GM19025 (cell line): ENCODE data around the gene NOX5.

Experiments
- ATAC-seq: cut with Tn5 transposase; IDR thresholded peaks from one replicate; pipeline ENCODE4 v1.9.1; 2021; ENCODE audit warnings: mild to moderate bottlenecking, low read depth, moderate library complexity; ENCODE audit not compliant: unreplicated experiment

NOX5 gene

DNA sequence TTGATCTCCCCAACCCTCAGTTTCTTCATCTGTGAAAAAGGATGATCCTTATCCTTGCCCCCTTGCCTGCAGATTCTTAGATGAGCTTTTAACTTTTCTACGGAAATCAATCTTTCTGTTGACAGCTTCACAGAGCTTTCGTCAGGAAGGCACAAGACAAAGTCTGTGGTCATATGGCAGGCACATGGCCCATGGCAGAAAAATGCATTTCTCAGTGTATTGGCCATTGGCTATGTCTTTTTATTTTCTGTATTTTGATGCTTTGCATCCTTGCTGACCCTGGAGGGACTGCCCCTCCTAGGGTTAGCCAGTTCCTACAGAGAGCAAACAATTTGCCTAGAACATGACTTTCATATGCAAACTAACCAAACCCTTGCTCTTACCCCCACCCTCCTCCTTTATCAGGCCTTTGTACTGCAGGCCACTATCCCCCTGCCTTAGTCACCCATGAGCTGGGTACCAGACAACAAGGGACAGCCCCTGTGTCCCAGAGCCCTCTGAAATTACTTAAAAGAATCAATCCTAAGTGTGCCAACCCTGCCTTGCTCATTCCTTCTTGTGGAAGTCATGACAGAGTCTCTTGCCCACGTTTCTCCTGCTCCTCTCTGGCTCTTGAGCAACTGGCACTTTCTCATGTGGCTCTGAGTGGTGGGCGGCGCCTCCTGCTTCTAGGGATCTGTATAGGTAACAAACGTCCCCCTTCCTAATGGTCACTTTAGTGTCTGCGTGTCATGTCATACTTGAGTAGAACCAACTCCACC, 24.1 kb upstream of the NOX5 start:
- no peak for ATAC-seq

DNA sequence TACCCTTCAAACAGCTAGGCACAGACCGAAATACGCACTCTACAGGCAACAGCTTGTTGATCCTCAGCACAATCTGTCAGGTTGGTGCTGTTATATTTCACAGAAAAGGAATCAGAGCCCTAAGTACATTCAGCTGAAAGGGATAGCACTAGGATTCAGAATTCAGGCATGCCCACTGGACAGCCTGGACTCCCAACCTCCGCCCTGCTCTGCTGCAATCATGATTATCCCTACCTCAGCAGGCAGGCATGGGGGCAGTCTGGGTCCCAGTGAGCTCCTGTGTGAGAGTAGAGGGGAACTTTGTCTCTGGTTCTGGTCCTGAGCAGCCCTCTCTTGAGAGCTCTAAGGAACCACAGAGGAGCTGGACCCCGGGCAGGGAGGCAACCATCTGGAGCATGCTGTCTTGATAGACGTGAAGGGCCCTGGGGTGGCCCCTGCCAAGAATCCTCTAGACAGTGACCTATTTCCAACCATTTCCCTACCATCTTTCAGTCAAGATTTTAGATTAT, 23.4 kb upstream of the NOX5 start:
- ATAC-seq: no peak

DNA sequence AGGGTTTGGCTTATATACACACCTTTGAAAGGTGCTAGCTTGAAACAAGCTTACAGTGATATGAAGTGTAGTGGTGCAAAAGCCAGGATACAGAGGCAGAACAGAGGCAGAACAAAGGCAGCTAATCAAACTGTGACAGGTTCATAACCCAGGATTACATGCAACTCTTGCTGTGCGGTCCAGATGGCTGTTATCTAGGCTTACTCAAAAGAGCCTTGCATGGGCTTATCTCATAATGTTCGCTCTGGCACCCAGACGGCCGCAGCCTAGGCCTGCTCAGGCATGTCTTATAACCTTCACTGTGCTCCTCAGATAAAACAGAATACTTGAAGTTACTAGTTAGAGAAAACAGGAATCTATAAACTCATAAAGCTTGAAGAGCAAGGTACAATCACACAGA, 22.8 kb upstream of the NOX5 start:
- no peak for ATAC-seq

DNA sequence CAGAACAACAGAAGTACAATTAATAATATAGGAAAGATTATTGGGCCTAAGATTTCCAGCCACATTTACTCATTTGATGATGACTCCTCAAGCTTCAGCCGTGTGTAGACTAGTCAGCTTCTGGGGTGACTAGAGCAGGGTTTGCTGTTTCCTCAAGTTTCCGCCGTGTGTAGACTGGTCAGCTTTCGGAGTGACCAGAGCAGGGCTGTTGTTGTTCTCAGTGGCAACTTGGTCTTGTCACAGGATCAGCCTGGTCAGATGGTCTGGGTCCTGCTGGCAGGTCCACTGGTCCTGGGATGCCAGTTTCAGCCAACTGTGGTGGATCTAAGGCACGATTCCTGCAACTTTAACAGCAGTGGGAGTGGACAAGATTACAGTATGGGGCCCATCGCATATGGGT, 21.8 kb upstream of the NOX5 start:
- ATAC-seq: no peak

DNA sequence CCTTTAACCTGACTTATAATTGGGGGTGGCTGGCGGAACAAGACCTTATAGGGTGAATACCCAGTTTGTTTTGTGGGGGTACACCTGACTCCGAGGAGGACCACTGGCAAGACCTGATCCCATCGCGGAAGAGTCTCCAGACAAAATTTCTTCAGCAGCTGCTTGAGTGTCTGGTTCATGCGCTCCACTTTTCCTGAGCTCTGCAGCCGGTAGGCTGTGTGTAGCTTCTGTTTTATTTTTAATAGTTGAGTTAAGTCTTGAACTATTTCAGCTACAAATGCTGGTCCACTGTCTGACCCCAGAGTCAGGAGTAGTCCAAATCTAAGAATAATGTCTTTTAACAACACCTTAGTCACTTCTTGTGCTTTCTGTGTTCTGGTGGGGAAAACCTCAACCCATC, 21.2 kb upstream of the NOX5 start:
- ATAC-seq: no peak

DNA sequence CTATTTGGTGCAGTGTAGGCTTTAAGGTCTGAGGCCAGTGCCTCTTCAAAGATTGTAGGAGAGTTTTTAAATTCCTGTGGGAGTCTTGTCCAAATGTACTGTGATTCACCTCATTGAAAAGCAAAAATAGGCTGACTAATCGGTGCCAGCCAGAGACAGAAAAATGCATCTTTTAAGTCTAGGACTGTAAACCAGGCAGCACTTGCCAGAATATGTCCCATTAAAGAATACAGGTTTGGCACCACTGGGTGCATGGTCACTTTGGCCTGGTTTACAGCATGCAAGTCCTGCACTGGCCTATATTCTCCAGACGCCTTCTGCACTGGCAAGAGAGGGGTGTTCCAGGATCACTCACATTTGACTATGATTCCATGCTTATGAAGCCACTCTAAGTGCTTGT, 20.3 kb upstream of the NOX5 start:
- ATAC-seq: no peak

DNA sequence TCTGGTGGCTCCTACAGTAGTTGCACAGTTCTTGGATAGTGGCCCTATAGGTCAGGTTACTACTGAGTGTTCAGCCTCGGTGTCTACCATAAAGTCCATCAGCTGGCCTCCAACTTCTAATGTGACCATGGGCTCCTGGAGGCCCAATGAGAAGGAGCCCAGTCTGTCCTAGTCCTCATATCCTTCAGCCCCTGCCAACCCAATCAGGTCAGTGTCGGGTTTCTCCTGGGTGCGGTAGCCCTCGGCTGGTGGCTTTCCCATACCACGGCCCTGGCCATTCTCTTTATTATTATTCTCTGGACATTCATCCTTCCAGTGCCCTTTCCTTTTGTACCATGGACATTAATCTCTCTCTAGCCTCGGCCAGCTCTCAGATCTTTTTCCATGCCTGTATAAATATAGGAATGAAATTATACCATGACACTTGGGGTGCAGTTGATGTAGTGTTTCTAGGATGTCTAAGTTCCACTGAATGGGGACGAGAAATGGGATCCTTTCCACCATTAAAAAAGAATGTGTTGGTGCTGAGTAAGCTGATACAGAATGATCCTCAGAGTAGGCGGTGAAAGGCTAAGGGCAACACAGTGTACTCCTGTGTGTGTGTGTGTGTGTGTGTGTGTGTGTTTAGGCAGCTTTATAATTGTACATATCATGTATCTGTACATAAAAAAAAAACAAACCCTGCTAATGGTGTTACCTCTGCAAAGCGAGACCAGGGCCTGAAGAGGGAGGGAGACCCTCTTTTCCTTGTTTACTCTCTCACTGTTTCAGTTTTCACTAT, 19.3 kb upstream of the NOX5 start:
- no peak for ATAC-seq

DNA sequence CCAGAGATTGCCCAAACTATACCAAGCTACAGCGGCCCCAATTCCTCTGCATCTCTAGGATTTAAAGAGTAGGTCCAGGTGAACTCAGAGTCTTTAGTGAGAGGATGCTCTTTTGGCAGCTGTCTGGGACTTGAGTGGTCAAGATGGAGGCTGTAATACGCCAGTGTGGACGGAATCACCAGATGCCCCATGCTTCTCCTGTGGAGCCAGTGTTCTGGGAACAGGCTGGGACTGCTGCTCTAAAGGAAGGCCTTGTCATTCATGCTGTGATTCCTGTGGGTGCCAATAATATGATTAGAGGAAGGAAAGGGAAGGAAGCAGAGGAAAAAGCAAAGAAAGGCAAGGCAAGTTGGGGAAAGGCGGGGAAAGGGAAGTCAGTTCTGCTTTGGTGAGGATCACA, 17.4 kb upstream of the NOX5 start:
- no peak for ATAC-seq

DNA sequence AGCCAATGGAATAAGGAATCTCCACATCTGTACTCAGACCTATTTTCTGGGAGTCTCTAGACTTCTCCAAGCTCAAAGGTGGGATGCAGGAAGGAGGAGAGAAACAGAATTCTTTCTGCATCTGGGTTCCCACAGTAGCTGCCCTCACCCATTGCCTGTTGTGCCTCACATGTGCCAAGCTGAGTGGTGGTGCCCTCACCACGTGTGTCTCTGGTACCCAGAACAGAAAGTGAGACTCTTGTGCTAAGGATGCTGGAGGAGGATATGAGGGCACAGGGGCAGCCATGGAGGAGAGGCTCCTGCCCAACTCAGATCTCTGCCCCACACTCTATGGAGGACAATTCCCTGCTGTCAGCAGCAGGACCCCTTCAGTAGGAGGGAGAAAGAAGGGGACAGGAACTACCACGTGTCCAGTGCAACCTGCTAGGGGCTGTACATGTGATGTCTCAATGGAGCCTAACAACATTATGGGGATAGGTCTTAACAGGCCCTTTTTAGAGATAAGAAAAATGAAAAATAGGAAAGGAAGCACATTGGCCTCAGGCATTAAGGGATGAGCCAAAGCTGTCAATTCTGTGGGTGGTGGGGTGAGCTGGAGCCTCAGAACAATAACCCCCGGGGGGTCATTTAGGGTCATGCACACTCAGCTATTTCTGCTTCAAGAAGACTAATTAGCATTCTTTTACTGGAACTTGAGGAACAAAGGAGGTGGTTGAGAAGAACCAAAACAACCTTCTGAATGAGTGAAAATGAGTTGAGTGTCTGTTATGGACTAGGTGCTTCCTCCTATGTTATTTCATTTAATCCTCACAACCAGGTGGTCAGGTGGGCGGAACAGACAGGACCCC, 16.3 kb upstream of the NOX5 start:
- no peak for ATAC-seq

DNA sequence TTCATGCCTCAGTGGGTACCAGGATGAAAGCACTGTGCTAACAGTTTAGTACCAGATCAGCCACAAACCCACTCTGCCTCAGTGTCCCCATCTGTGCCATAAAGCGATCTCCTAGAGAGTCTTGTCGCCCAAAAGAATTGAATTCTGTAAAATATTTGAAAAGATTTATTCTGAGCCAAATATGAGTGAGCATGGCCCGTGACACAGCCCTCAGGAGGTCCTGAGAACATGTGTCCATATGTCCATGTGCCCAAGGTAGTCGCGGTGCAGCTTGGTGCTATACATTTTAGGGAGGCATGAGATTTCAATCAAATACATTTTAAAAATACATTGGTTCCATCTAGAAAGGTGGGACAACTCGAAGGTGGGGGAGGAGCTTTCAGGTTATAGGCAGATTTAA, 15.4 kb upstream of the NOX5 start:
- ATAC-seq: no peak

DNA sequence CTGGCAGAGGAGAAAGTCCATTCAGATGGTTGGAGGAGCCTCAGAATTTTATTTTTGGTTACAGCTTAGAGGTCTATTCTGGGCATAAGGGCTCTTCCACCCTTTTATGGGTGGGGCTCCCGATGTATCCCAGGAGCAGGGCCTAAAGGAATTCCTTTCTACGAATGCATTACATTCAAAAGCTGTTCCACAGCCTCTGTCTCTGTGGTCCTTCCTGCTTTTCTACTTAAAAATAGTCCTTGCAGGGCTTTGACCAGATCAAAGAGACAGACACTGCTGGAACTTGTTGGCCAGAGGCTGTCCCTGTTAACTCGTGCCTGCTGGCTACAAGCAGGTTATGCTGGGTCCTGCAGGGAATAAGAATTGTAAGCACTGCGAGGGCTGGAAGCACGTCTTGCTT, 14.4 kb upstream of the NOX5 start:
- ATAC-seq: no peak

DNA sequence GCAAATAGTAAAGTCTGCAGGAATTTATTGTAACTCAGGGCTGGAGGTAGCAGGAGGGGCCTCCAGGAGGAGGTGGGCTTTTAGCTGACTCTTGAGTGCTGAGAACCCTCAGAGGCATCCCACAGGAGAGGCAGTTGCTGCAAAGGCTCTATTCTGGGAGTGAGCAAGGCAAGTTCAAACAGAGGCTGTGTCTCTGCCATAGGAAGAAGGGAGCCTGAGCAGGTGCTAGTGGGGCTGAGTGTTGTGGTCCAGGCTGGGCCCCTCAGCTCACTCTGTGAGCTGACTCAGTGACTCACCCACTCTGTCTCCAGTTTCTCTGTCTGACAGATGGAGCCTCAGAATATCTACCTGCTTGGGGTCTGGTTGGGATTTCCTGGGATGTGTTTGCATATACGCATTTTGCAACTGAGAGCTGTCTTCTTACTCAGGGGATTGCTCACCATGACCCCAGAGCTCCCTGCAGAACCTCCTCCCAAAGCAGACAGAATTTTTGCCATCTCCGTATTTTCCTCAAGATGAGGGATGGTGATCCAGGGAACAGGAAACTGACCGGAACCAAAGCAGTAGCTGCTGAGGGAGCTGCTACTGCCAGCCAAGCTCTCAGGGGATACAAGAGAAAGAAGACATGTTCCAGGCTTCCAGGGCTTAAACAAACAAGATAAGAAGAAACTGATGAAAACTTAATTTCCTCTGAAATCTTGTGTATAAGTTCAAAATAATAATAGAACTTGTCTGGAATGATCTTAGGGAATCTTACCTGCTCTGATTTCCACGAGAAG, 13.6 kb upstream of the NOX5 start:
- ATAC-seq: no peak

DNA sequence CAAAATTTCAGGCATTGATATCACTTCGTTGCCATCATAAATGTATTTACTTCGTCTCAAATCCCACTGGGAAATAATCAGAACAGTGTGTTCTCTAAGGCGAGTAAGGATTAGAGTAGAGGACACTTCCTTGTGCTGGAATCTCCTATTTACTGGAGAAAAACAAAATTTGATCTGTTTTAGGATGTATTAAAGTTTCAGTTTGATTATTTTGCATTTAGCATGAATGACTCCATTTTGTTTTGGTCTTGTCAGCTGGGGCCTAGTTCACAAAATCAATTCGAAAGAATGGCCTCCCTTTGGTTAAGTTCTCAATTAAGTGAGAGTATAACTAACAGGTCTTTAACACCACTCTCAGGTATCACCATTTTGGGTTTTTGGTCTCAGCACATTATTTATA, 11.7 kb upstream of the NOX5 start:
- no peak for ATAC-seq

DNA sequence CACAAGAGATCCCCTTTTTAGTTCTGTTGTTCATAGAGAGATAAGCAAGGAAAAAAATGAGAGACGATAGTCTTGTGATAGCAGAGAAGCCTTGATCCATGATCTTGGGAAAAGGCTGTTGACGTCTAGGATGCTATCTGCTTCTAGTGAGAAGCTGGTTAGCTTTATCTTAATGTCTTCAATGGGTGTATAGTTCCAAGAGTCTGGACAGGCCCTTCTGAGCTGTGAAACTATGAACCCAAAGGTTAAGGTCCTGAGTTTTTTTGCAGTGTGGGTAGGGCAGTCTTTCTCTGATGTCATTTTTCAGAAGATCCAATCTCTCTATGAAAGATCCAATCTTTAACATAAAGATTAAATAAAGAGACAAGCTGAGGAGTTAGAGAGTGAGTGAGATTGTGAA, 10.5 kb upstream of the NOX5 start:
- no peak for ATAC-seq

DNA sequence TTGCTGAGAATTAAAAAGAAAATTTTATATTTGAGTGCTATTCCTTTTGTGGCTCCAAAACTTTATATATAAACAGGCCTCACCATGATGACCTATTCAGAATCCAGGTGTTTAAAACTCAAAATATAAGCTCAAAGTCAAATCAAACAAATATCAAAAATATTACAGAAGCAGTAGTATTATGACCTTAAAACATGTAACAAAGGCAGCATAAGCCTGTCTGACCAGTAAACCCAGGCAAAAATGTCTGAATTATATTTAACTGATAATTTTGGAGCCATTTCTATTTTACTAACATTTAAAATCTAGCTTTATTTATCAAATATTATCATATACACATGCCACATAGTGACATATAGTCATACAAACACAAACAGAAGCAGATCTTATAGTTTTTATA, 6.4 kb upstream of the NOX5 start:
- ATAC-seq: no peak

DNA sequence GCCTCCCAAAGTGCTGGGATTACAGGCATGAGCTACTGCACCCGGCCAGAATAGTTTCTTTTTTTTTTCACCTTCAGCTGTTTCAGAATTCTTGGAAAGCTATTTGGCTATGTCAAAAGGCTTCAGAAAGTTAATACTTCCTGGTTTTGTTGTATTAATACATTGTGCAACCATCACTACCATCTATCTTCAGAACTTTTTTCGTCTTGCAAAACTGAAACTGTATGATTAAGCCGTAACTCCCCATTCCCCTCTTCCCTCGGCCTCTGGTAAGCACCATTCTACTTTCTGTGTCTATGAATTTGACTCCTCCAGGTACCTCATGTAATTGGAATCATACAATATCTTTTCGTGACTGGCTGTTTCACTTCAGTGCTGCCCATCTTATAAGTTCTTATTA, 5.2 kb upstream of the NOX5 start:
- ATAC-seq: no peak

DNA sequence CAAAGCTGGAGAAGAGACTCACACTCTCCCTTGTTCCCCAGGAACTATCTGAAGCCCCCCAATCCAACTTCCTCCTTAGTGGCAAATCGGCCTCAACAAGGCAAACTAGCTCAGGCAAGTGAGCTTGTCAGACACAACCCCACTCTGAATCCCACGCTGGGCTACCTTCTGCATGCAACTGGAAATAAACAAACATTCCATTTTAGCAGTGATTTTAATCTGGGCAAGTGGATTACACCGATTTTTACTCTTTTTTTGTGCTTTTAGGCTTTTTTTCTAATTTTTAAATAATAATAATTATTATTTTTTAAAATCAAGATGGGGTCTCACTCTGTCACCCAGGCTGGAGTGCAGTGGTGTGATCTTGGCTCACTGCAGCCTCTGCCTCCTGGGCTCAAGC, 2.9 kb upstream of the NOX5 start:
- no peak for ATAC-seq

DNA sequence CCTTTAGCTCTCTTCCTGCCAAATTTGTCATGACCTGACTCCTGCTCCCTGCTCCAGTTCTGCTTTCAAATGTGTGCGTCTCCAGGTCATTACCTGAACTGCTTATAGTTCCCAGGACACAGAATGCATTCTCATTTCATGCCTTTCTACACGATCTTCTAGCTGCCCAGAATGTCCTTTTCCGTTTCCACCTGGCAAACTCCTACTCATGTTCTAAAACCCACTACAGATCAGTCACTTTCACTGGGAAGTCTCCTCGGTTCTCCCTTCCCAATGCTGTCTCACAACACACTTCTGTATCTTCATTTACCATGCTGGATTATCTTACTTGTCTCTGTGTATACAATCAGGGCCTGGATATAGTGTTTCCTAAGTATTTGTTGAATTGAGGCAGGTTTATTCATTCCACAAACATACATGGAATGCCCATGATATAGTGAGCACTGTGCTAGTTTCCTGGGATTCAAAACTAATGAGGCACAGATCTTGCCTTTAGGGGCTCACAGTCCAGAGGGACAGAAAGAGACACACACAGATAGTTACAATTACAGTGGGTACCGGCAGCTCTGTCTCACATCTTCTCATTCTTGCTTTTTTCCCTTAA, 1.6 kb upstream of the NOX5 start:
- ATAC-seq: no peak

DNA sequence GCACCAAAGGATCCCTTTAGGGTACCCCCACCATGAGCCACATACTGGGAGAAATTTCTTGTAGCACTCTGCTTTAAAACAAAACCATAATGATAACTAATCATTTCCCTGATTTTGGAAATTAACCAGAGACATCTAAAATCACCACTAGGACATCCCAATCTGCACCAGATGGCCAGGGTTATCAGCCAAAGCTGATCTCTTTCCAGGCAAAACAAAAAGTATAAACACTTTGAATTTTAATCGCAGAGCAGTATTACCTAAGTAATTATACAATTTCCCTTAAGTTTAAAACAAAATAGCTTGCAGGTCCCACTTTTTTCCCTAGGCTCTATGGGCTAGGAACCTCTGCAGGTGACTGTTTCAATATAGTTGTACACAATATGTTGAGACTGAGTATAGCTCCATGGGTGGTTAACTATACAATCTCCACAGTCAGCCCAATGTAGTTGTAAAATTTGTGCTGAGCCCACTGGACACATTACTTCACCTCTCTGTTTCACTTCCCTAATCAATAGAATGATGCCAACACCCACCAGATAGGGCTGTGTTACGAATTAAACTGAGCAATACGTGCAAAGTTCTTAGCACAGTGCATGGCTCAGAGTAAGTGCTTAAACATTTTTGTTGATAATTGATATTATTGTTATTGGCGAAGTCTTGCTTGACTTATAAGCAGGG, 629 bp upstream of the NOX5 start:
- no peak for ATAC-seq
